Hindlimb muscle (tissue), 1 donor: ENCODE results near the gene PARP14. TPM values are rescaled to one million over a fixed set of nuclear protein-coding genes. Genes with fewer than 3 reads are reported as not detected.
"Not testable (repeated sequence)": the region's sequence is repeated elsewhere in the genome, so short reads cannot be mapped to it uniquely, and the experiment has no call there.

ENCODE experiments used
- DNase-seq: peaks from one replicate; pipeline ENCODE4 v3.0.0-alpha.2; 2013
- polyA plus RNA-seq: library from polyadenylated mRNA; unstranded; fragments of 120-200 nt; gene quantifications from one replicate; pipeline ENCODE4 v1.2.1, GENCODE V29; 2013; ENCODE audit not compliant: insufficient read length

PARP14 gene
- polyA plus RNA-seq, 1 donor: 10.5 TPM

- no peak for DNase-seq
These were observed 3.4 kb upstream of the PARP14 start for GRCh38 chr3:122677216-122677615.

GRCh38 chr3:122678506-122678905 is 2.1 kb upstream of the PARP14 start:
- DNase-seq: peak; percentile 9

GRCh38 chr3:122679085-122679881 is 1.4 kb upstream of the PARP14 start:
- DNase-seq: peak; percentile 80

GRCh38 chr3:122679882-122680474 is 661 bp upstream of the PARP14 start:
- DNase-seq: peak; percentile 12

- DNase-seq: peak; percentile 33
These were observed 790 bp downstream of the PARP14 start for GRCh38 chr3:122681284-122681973.

GRCh38 chr3:122681974-122682409 is 1.4 kb downstream of the PARP14 start:
- DNase-seq: no peak

- DNase-seq: not testable (repeated sequence)
These were observed 2.3 kb downstream of the PARP14 start for GRCh38 chr3:122682778-122683411.

GRCh38 chr3:122687298-122687697 is 6.7 kb downstream of the PARP14 start:
- DNase-seq: no peak

GRCh38 chr3:122688996-122689395 is 8.4 kb downstream of the PARP14 start:
- DNase-seq: no peak

GRCh38 chr3:122689587-122689986 is 8.9 kb downstream of the PARP14 start:
- no peak for DNase-seq

GRCh38 chr3:122690096-122690495 is 9.5 kb downstream of the PARP14 start:
- DNase-seq: no peak

- no peak for DNase-seq
These were observed 10.6 kb downstream of the PARP14 start for GRCh38 chr3:122691195-122691594.

- no peak for DNase-seq
These were observed 12.0 kb downstream of the PARP14 start for GRCh38 chr3:122692674-122693073.

GRCh38 chr3:122694966-122695365 is 14.3 kb downstream of the PARP14 start:
- DNase-seq: no peak

GRCh38 chr3:122695927-122696561 is 15.4 kb downstream of the PARP14 start:
- no peak for DNase-seq

- DNase-seq: no peak
These were observed 17.4 kb downstream of the PARP14 start for GRCh38 chr3:122697952-122698620.

GRCh38 chr3:122700193-122700592 is 19.6 kb downstream of the PARP14 start:
- DNase-seq: no peak

GRCh38 chr3:122705379-122705778 is 24.7 kb downstream of the PARP14 start:
- DNase-seq: no peak

GRCh38 chr3:122710616-122711251 is 30.1 kb downstream of the PARP14 start:
- not testable (repeated sequence) for DNase-seq

- DNase-seq: no peak
These were observed 33.6 kb downstream of the PARP14 start for GRCh38 chr3:122714273-122714672.

- DNase-seq: no peak
These were observed 36.0 kb downstream of the PARP14 start for GRCh38 chr3:122716667-122717066.
